DMS 273 (cell line): ENCODE results near the gene RSPH1.

Experiments used
- DNase-seq: peaks from one replicate; lab custom pipeline; 2025; ENCODE audit not compliant: unreplicated experiment; lab: John Stamatoyannopoulos, UW

The RSPH1 gene

GRCh38 chr21:42468491-42469131 lies 27.4 kb downstream of the RSPH1 start:
- no peak for DNase-seq

GRCh38 chr21:42467140-42467983 lies 28.7 kb downstream of the RSPH1 start:
- peak; percentile 13 for DNase-seq

GRCh38 chr21:42466700-42467099 lies 29.3 kb downstream of the RSPH1 start:
- DNase-seq = no peak

DNA sequence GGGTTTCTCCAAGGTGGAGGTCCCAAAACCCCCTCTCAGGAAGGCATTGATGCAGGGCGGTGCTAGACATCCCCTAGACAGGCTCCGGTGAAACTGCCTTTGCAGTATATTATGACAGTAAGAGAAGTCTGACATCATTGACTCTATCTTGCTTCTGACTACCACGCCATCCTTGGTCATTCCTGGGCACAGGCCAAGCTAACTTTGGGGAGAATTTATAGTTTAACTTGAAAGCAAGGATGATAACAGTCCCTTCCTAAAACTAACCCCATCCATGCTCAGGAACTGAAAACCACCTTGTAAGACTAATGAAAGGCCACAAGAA lies 30.3 kb downstream of the RSPH1 start:
- no peak for DNase-seq

DNA sequence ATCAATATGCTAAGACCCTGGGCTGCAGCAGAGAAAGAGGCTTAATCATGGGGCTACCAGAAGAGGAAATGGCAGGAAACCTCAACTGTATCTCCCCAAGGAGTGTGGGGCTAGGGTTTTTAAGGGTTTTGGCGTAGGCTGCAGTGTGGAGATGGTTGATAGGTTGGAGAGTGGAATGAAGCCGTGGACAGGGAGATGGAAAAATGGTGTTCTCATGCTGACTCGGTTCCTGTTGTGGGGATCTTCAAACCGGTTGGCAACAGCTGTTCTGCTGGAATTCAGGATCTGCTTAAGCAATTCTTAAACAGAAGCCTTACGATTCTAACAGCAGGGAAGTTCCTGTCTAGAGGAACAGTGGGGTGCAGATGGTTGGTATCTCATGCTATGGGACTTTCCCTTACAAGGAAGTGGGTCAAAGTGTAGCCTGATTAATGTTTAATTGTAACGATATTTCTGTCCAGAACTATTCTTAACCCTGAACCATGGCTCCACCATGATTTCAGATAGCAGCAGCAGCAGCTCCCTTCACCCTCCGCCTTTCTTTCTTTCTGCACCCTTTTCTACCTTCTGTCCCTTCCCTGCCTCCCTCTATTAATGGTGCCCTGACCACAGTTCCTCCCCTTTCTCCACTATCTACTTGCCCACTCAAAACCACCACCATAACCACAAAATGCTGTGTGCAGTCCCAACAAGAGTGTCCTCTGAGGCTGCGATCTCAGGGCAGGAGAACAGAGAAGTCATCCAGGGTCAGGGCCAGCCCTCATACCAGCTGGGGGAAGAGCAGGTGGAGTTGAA lies 30.8 kb downstream of the RSPH1 start:
- DNase-seq = peak; percentile 13

- peak; percentile 52 for DNase-seq
These were observed 32.0 kb downstream of the RSPH1 start for GRCh38 chr21:42463861-42464515.

GRCh38 chr21:42461881-42462877 lies 33.8 kb downstream of the RSPH1 start:
- peak; percentile 62 for DNase-seq

DNA sequence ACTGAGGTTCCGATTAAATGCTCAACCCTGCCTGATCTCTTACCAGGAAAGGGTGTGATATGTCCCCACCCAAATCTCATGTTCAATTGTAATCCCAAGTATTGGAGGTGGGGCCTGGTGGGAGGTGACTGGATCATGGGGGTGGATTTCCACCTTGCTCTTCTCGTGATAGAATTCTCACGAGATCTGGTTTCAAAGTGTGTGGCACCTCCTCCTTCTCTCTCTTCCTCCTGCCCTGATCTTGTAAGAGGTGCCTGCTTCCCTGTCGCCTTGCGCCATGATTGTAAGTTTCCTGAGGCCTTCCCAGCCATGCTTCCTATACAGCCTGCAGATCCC lies 34.9 kb downstream of the RSPH1 start:
- DNase-seq = no peak

DNA sequence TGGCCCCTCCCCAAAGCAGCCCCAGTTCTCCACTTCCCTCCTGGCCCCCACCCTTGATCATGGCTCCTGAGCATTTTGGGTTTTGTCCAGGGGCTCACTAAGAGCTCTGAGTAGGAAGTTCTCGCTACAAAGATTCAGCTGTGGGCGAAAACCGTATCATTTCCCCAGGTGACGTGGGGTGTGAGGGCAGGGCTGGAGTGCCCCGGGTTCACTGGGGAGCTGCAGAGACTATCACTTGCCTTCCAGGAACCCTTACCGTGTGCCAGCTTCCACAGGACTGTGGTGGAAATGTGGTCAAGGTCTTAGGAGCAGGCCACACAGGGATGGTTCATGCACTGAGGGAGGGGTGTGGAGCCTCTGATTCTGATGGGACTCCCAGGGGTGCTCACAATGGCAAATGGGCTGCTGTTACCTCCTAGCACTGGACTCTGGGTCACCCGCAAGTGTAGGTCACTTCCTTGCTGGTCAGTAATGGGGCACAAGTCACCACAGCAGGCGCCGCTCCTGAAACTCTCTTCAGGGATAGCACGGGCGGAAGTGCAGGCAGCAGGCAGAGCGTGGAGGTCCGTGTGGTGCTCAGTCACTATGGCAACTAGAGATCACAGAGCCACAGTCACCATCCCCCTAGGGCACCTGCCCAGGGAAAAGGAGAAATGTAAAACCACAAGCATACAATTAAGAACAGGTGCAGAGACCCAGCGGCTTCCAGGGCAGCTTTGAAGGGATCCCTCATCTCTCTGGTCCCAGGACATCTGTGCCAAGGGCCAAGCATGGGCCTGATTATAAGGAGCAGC lies 35.4 kb downstream of the RSPH1 start:
- DNase-seq = no peak

DNA sequence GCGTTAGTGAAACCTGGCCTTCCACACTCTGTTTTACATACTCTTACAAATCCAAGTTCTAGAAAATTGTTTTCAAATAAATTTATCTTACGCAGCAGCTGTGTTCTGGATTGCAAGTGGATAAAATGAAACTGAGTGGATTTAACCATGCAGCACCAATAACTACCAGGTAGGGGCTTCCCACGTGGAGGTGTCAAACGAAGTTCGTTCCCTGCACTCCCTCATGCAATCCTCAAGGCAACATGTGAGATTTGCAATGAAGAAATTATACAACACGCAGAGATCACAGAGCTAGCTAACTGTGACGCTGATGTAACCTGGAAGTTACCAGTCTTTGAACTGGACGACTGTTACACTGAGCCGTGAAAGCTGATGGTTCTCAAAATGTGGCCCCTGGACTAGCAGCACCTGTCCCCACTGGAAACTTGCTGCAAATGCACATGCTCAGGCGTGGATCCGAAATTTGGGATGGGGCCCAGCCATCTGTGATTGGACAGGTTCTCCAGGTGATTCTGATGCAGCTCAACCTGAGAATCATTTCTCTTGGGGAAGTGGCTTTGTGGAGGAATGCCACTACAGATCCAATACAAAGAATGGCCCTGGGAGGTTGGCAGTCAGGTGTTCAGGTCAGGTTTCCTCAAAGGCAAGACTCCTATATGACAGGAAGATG lies 36.3 kb downstream of the RSPH1 start:
- DNase-seq = no peak

- no peak for DNase-seq
These were observed 37.0 kb downstream of the RSPH1 start for GRCh38 chr21:42459082-42459460.

DNA sequence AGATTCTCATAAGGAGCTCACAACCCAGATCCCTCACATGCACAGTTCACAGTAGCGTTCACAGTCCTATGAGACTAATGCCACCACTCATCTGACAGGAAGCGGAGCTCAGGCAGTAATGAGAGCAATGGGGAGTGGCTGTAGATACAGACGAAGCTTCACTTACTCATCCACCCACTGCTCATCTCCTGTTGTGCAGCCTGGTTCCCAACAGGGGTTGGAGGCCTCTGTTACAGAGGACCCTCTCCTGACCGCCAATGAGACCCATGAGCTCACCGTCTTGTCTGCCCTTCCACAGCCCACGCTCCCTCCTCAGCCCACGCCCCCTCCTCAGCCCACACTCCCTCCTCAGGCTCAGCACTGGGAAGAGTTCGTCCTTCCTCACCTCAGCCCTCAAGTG lies 39.6 kb downstream of the RSPH1 start:
- DNase-seq = no peak

- DNase-seq = no peak
These were observed 40.1 kb downstream of the RSPH1 start for GRCh38 chr21:42455754-42456440.

GRCh38 chr21:42455196-42455595 lies 40.8 kb downstream of the RSPH1 start:
- no peak for DNase-seq

DNA sequence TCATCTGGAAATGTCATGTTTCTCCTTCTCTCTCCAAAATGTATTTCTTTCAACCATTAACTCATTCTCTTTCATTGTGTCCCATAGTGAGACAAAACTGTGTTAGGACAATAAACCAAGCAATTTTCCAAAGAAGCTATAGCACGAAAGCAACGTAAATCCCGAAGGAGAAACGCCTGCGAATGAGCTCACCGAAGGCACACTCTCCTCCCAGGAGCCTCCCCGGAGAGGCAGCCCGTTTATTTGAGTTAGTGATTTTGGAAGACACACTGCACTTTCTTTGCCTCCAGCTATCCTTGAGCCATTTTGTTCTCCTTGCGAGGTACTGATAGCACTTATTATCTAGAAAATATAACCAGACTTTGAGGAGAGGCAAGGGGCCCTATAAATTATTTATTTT lies 41.2 kb downstream of the RSPH1 start:
- no peak for DNase-seq

GRCh38 chr21:42453986-42454570 lies 41.9 kb downstream of the RSPH1 start:
- no peak for DNase-seq

GRCh38 chr21:42453224-42453985 lies 42.6 kb downstream of the RSPH1 start:
- peak; percentile 24 for DNase-seq
